CD8-positive, alpha-beta memory T cell (primary cell): Measurements from ENCODE around the gene IFNA13. TPM values are rescaled to one million over a fixed set of nuclear protein-coding genes. Genes with fewer than 3 reads are reported as not detected.

ENCODE experiments used
- CTCF ChIA-PET: fragments of 350-600 bp; sonication (Branson Sonifier 250); formaldehyde crosslinking; loops from one replicate; lab custom pipeline; 2021; ENCODE audit warnings: antibody characterized with exemption; lab: Charles Lee
- POLR2A ChIA-PET: fragments of 350-600 bp; sonication (Branson Sonifier 250); formaldehyde crosslinking; loops from one replicate; lab custom pipeline; 2021; ENCODE audit warnings: antibody characterized with exemption; lab: Charles Lee
- DNase-seq, 5 donors: peaks; one replicate each; pipeline versions ENCODE4 v3.0.0 to v3.0.0-alpha.2; 2020 to 2022; ENCODE audit warnings: mixed read lengths in 1 of 5
- H3K27ac ChIP-seq: one replicate; pipeline ENCODE4 v1.7.0; 2013; ENCODE audit warnings: low read depth, mild to moderate bottlenecking, low read length, moderate library complexity
- H3K27me3 ChIP-seq: 2 replicates; pipeline ENCODE4 v1.7.0; 2013; ENCODE audit warnings: low read length, mild to moderate bottlenecking; ENCODE audit not compliant: insufficient read depth, poor library complexity, severe bottlenecking
- H3K36me3 ChIP-seq: 2 replicates; pipeline ENCODE4 v1.7.0; 2013; ENCODE audit warnings: mild to moderate bottlenecking, low read length, moderate library complexity; ENCODE audit not compliant: insufficient read depth
- H3K4me1 ChIP-seq: 2 replicates; pipeline ENCODE4 v1.7.0; 2013; ENCODE audit warnings: mild to moderate bottlenecking, low read length, moderate library complexity; ENCODE audit not compliant: insufficient read depth
- H3K4me3 ChIP-seq: 2 replicates; pipeline ENCODE4 v1.7.0; 2013; ENCODE audit warnings: mild to moderate bottlenecking, low read length
- H3K9me3 ChIP-seq: 2 replicates; pipeline ENCODE4 v1.7.0; 2013; ENCODE audit warnings: mild to moderate bottlenecking, low read length
- H3K27ac Mint-ChIP-seq, 8 donors: one replicate each; pipeline ENCODE4 v1.8.0; 2020 to 2021; ENCODE audit warnings: mixed read lengths in 8 of 8, mild to moderate bottlenecking in 6 of 8, inconsistent platforms in 3 of 8, moderate library complexity in 3 of 8
- H3K27me3 Mint-ChIP-seq, 2 donors: one replicate each; pipeline ENCODE4 v1.8.0; 2020 to 2021; ENCODE audit warnings: mixed read lengths in 2 of 2, mild to moderate bottlenecking in 1 of 2, moderate library complexity in 1 of 2
- H3K36me3 Mint-ChIP-seq, 3 donors: one replicate each; pipeline ENCODE4 v1.8.0; 2020 to 2021; ENCODE audit warnings: mixed read lengths in 3 of 3, inconsistent platforms in 1 of 3, mild to moderate bottlenecking in 1 of 3
- H3K4me1 Mint-ChIP-seq, 3 donors: one replicate each; pipeline ENCODE4 v1.8.0; 2020 to 2021; ENCODE audit warnings: mixed read lengths in 3 of 3, inconsistent platforms in 1 of 3, mild to moderate bottlenecking in 1 of 3
- H3K4me3 Mint-ChIP-seq, 7 donors: one replicate each; pipeline ENCODE4 v1.8.0; 2020 to 2021; ENCODE audit warnings: mixed read lengths in 7 of 7, mild to moderate bottlenecking in 6 of 7, moderate library complexity in 4 of 7, inconsistent platforms in 2 of 7
- H3K9me3 Mint-ChIP-seq, 5 donors: one replicate each; pipeline ENCODE4 v1.8.0; 2020 to 2022; ENCODE audit warnings: mixed read lengths in 5 of 5, mild to moderate bottlenecking in 3 of 5, moderate library complexity in 2 of 5, inconsistent platforms in 1 of 5
- polyA plus RNA-seq: library from polyadenylated mRNA; unstranded; fragments of 300-500 nt; fragmentation: Illumina TruSeq; gene quantifications from one replicate; pipeline ENCODE4 v1.2.3, GENCODE V29; 2021
- total RNA-seq, 2 experiments: library from RNA; stranded (reverse); gene quantifications; one replicate each; pipeline ENCODE4 v1.2.3, GENCODE V29; 2021

Gene IFNA13
- not detected for total RNA-seq
- polyA plus RNA-seq, result not detected

DNA sequence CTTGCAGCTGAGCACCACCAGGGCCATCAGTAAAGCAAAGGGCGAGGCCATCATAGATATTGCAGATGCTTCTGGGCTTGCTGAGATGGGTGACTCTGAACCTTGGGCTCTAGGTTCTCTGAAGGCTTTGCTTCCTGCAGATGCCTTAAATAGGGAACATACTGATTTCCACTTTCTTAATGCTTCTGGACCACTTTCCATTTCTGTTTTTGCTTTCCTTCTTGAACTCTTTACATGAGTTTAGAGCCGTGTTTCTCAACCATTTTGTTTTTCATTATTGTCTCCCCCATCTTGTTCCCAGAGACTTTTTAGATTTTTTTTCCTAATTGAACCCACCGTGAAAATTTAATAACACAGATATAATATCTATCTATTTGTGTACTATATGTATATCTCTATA, at the start of gene IFNA13:
Gene IFNA13, minus strand, starts transcription at position 101 of the 400 bp plus-strand sequence. Its CDS starts 47 bp downstream, at position 54.
- no peaks in the 10 kb centered on the region for H3K9me3 ChIP-seq
- H3K27me3 Mint-ChIP-seq, result peaks cover 15 to 43% of the 10 kb centered on the region in 2 donors
- ChIA-PET CTCF (no interaction called here), POLR2A (no interaction called here)
- H3K27ac Mint-ChIP-seq, result no peak within 1 kb of the TSS
- DNase-seq, result no peak
- H3K4me3 Mint-ChIP-seq, result no peak within 1 kb of the TSS
- no peaks in the 10 kb centered on the region for H3K9me3 Mint-ChIP-seq
- H3K27ac ChIP-seq, result no peak within 1 kb of the TSS
- H3K4me1 ChIP-seq, result no peaks in the 10 kb centered on the region
- H3K4me1 Mint-ChIP-seq, result no peaks in the 10 kb centered on the region
- no peaks in the 10 kb centered on the region for H3K36me3 Mint-ChIP-seq
- H3K27me3 ChIP-seq, result no peaks in the 10 kb centered on the region
- no peak within 1 kb of the TSS for H3K4me3 ChIP-seq
- H3K36me3 ChIP-seq, result no peaks in the 10 kb centered on the region

DNA sequence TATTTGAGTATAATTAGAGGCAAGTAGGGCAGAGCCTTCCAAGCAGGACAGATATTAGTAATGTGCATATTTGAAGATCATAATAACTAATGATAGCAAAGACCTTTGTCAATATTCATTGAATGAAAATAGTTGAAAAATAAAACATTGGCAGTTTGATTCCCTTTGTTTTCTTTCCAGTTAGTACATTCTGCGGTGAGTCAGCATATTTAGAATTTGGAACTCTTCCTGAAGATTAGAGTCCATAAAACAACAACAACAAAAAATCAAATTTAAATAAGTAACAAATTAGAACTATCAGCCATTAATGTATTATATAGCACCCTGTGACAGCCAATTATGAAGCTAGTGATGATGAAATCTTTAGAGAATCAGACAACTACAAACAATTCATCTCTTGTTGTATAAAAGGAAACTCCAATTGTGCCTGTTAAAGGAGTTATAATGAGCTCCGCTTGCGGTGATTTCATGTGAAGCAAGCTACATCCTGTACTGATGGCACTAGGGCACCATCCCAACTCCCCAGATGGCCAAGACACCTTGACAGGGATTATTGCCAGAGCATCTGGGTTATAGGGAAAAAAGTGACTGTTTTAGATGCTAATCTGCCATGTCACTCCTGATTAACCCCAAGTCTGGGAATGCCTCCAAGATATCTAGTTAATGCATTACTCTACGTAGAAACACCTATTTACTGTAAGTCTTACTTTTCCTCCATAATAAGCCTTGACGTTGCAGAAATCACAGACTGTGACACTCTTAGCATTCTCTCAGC, 47.8 kb upstream of the IFNA13 start:
- no peaks in the 10 kb centered on the region for H3K36me3 Mint-ChIP-seq
- Histone ChIP-seq H3K27me3 (no peaks in the 10 kb centered on the region), H3K9me3 (no peaks in the 10 kb centered on the region), H3K27ac (no peak overlapping the region), H3K4me1 (no peaks in the 10 kb centered on the region), H3K4me3 (no peak overlapping the region), H3K36me3 (no peaks in the 10 kb centered on the region)
- ChIA-PET POLR2A (no interaction called here), CTCF (no interaction called here)
- DNase-seq, result no peak
- no peaks in the 10 kb centered on the region for H3K9me3 Mint-ChIP-seq
- H3K4me3 Mint-ChIP-seq, result no peak overlapping the region
- H3K27ac Mint-ChIP-seq, result no peak overlapping the region
- no peaks in the 10 kb centered on the region for H3K4me1 Mint-ChIP-seq
- peaks cover 8 to 25% of the 10 kb centered on the region in 2 donors for H3K27me3 Mint-ChIP-seq

DNA sequence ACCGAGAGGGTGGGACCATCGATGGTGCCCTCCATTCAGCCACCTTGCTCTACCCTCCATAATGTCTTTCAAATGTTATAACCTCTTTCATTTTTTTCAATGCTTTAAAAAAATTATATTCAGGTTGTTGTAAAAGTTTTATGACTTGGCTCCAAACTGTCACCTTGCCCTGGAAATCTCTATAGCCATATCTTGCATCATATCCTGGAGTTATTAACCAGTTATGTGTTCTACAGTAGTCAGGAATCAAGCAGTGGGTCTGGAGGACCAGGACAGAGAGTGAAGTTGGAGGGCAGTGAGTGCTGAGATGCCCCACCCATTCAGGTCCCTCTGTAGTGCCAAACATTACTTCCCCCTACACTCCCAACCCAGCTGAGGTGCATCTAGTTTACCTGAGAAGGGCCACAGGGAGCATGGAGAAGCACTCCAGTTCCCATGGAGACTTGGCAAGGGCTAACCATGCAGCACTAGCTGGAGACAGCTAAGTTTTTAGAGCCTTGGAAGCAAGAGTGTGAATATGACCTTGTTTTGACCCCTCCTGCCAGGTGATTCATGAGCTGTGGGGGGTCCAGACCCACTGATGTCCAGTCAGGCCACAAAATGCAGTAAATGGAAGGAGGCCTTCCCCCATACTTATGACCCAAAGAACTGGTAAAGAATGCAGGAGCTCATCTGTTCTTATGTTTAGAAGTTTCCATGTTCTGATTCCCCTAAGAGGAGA, 46.5 kb upstream of the IFNA13 start:
- no peaks in the 10 kb centered on the region for H3K9me3 ChIP-seq
- no peaks in the 10 kb centered on the region for H3K4me1 ChIP-seq
- H3K27me3 Mint-ChIP-seq, result peaks cover 12 to 28% of the 10 kb centered on the region in 2 donors
- ChIA-PET CTCF (no interaction called here), POLR2A (no interaction called here)
- DNase-seq, result no peak
- no peaks in the 10 kb centered on the region for H3K36me3 Mint-ChIP-seq
- H3K27ac ChIP-seq, result no peak overlapping the region
- H3K36me3 ChIP-seq, result no peaks in the 10 kb centered on the region
- no peaks in the 10 kb centered on the region for H3K9me3 Mint-ChIP-seq
- H3K4me3 Mint-ChIP-seq, result no peak overlapping the region
- no peak overlapping the region for H3K4me3 ChIP-seq
- H3K27me3 ChIP-seq, result no peaks in the 10 kb centered on the region
- H3K4me1 Mint-ChIP-seq, result no peaks in the 10 kb centered on the region
- no peak overlapping the region for H3K27ac Mint-ChIP-seq

DNA sequence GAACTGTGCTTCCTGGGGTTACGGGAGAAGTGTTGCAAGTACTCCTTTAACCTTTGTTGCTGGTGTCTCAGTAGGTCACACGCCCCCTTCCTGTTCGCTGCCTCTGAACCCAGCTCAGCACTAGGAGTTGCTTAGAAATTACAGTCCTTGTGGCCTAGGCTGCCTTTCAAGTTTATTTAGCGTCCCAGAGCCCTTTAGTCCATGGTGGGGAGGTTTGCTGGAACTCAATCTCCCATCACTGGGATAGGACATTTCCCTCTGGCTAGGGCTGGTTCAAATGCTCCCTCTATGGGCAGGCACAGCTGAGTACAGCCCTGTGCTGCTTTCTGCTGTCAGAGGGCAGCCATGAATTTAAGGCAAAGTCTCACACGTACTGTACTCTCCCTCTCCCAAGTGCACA, 45.8 kb upstream of the IFNA13 start:
- Mint-ChIP-seq H3K27ac (no peak overlapping the region), H3K36me3 (no peaks in the 10 kb centered on the region), H3K27me3 (peaks cover 12 to 28% of the 10 kb centered on the region in 2 donors), H3K4me1 (no peaks in the 10 kb centered on the region), H3K4me3 (no peak overlapping the region), H3K9me3 (no peaks in the 10 kb centered on the region)
- Histone ChIP-seq H3K4me3 (no peak overlapping the region), H3K36me3 (no peaks in the 10 kb centered on the region), H3K27me3 (no peaks in the 10 kb centered on the region), H3K9me3 (no peaks in the 10 kb centered on the region), H3K4me1 (no peaks in the 10 kb centered on the region), H3K27ac (no peak overlapping the region)
- CTCF ChIA-PET, result interaction anchor here (1.1 to 1.9 kb wide), 2 partner anchors 18 to 87 kb away, joined by 3 to 4 read pairs; no protein-coding TSS in a partner anchor
- no peak for DNase-seq
- POLR2A ChIA-PET, result no interaction called here

DNA sequence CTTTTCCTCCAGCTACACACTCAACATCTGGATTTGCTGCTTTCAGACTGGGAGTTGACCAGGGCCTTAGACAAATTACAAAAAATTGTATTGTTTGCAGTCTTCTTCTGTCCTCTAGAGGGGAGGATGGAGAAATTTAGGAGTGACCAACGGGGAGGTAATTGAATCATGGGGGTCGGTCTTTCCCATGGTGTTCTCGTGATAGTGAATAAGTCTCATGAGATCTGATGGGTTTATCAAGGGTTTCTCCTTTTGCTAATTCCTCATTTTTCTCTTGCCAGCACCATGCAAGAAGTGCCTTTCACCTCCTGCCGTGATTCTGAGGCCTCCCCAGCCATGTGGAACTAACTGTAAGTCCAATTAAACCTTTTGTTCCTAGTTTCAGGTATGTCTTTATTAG, 45.3 kb upstream of the IFNA13 start:
- Histone ChIP-seq H3K27ac (no peak overlapping the region), H3K4me1 (no peaks in the 10 kb centered on the region), H3K36me3 (no peaks in the 10 kb centered on the region), H3K9me3 (no peaks in the 10 kb centered on the region), H3K4me3 (no peak overlapping the region), H3K27me3 (no peaks in the 10 kb centered on the region)
- CTCF ChIA-PET, result interaction anchor here (1.1 to 1.9 kb wide), 2 partner anchors 17 to 87 kb away, joined by 3 to 4 read pairs; no protein-coding TSS in a partner anchor
- DNase-seq, result no peak
- Mint-ChIP-seq H3K27me3 (peaks cover 12 to 28% of the 10 kb centered on the region in 2 donors), H3K4me1 (no peaks in the 10 kb centered on the region), H3K4me3 (no peak overlapping the region), H3K9me3 (no peaks in the 10 kb centered on the region), H3K36me3 (no peaks in the 10 kb centered on the region), H3K27ac (no peak overlapping the region)
- POLR2A ChIA-PET, result no interaction called here

DNA sequence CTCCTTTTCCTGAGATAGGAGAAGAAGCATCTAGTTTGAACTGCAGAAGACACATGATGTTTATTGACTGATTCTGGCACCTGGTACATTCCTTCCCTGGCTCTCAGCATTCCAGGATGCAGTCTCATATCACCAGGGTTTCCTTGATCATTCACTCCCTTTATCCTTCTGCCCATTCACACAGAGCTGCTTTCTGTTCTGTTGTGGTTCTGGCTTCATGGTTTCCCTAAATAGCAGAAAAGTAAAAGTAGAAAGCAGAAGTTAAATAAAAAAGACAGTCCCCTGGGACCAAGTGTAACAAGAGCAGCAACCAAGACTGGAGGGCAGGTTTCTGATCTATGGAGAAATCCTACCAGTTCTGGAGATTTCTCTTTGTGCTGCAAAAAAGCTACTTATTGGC, 44.2 kb upstream of the IFNA13 start:
- no peak overlapping the region for H3K4me3 ChIP-seq
- Mint-ChIP-seq H3K27ac (no peak overlapping the region), H3K4me3 (no peak overlapping the region), H3K27me3 (peaks cover 12 to 28% of the 10 kb centered on the region in 2 donors), H3K4me1 (no peaks in the 10 kb centered on the region), H3K9me3 (no peaks in the 10 kb centered on the region), H3K36me3 (no peaks in the 10 kb centered on the region)
- H3K27me3 ChIP-seq, result no peaks in the 10 kb centered on the region
- CTCF ChIA-PET, result interaction anchor here (1.9 kb wide), 1 partner anchor 86 kb away, joined by 4 read pairs; no protein-coding TSS in a partner anchor
- no peaks in the 10 kb centered on the region for H3K36me3 ChIP-seq
- H3K27ac ChIP-seq, result no peak overlapping the region
- no peaks in the 10 kb centered on the region for H3K9me3 ChIP-seq
- H3K4me1 ChIP-seq, result no peaks in the 10 kb centered on the region
- no peak for DNase-seq
- POLR2A ChIA-PET, result interaction anchor here (1.0 kb wide), 1 partner anchor 83 kb away, joined by 3 read pairs; no protein-coding TSS in a partner anchor

DNA sequence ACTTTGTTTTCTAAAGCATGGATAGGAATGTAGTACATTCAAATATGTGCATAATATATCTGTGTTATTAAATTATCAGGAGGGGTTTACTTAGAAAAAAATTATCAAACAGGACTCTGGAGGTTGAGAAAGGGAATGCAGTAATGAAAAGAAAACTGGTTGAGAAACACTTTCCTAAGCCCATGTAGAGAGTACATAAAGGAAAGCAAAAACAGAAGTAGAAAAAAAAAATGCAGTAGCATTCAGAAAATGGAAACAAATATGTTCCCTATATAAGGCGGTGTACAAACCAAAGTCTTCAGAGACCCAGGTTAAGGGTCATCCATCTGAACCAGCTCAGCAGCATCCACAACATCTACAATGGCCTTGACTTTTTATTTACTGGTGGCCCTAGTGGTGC, 41.0 kb upstream of the IFNA13 start, which contains the start of gene IFNA8:
Gene IFNA8, plus strand, starts transcription at position 301 of the 400 bp plus-strand sequence. Its CDS starts 60 bp downstream, at position 361.
- Histone ChIP-seq H3K9me3 (no peaks in the 10 kb centered on the region), H3K4me3 (no peak within 1 kb of the TSS), H3K27me3 (no peaks in the 10 kb centered on the region), H3K36me3 (no peaks in the 10 kb centered on the region), H3K4me1 (no peaks in the 10 kb centered on the region), H3K27ac (no peak within 1 kb of the TSS)
- peaks cover 15 to 28% of the 10 kb centered on the region in 2 donors for H3K27me3 Mint-ChIP-seq
- no peaks in the 10 kb centered on the region for H3K36me3 Mint-ChIP-seq
- ChIA-PET POLR2A (no interaction called here), CTCF (no interaction called here)
- no peak within 1 kb of the TSS for H3K27ac Mint-ChIP-seq
- no peaks in the 10 kb centered on the region for H3K4me1 Mint-ChIP-seq
- H3K4me3 Mint-ChIP-seq, result no peak within 1 kb of the TSS
- no peaks in the 10 kb centered on the region for H3K9me3 Mint-ChIP-seq
- DNase-seq, result no peak

DNA sequence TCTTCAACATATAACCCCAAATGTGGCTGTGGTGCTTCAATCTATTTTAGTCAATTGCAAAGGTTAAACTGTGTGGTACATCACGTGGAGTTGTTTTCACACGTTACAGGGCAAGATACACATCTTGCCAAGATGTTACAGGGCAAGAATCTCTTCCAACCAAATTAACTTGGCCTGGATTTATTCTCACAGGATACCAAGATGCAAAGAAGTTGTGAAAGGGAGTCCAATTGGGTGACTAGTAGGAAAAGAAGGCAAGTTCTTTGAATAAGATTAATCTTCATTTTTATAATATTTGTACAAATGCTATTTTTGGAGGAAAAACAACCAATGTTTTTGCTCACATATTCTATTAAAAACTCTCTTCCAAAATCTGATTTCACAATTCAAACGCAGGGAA, 36.3 kb upstream of the IFNA13 start:
- peaks cover 17 to 53% of the 10 kb centered on the region in 2 donors for H3K27me3 Mint-ChIP-seq

More for the DNA sequence above, 36.3 kb upstream of the IFNA13 start:
- DNase-seq, result no peak
- Histone ChIP-seq H3K36me3 (no peaks in the 10 kb centered on the region), H3K9me3 (no peaks in the 10 kb centered on the region), H3K27me3 (peaks cover 11% of the 10 kb centered on the region), H3K4me1 (peaks cover 7% of the 10 kb centered on the region), H3K27ac (no peak overlapping the region), H3K4me3 (no peak overlapping the region)
- H3K9me3 Mint-ChIP-seq, result no peaks in the 10 kb centered on the region
- H3K4me1 Mint-ChIP-seq, result peaks cover 0 to 11% (median 4%) of the 10 kb centered on the region in 3 donors
- H3K27ac Mint-ChIP-seq, result peak overlapping the region in 1 of 8 donors; percentile 11
- H3K36me3 Mint-ChIP-seq, result peaks cover 0 to 1% (median 0%) of the 10 kb centered on the region in 3 donors
- no peak overlapping the region for H3K4me3 Mint-ChIP-seq
- ChIA-PET POLR2A (no interaction called here), CTCF (interaction anchor here (0.9 to 1.5 kb wide), 2 partner anchors 40 to 78 kb away, joined by 3 to 4 read pairs; no protein-coding TSS in a partner anchor)
